Measurements from ENCODE around the gene ASIC3.

Gene ASIC3

DNA sequence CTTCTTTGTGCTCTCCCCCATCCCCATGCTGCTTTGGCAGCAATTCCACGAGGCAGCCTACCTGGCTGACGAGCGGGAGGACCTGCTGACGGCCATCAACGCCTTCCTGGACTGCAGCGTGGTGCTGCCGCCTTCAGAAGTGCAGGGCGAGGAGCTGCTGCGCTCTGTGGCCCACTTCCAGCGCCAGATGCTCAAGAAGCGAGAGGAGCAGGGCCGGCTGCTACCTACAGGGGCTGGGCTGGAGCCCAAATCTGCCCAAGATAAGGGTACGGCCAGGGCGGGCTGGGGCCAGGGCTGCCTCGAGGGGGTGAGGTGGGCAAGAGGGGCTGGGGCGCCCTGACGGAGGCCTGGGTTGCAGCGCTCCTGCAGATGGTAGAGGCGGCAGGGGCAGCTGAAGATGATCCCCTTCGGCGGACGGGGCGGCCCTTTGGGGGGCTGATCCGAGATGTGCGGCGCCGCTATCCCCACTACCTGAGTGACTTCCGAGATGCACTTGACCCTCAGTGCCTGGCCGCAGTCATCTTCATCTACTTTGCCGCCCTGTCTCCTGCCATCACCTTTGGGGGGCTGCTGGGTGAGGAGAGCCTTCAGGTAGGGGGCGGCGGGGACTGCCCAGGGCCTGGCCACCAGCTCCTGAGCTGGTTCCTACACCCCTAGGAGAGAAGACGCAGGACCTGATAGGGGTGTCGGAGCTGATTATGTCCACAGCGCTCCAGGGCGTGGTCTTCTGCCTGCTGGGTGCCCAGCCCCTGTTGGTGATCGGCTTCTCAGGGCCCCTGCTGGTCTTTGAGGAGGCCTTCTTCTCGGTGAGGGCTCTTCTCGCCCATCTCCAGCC lies 22.9 kb downstream of the ASIC3 start:
- DNase-seq = no peak

DNA sequence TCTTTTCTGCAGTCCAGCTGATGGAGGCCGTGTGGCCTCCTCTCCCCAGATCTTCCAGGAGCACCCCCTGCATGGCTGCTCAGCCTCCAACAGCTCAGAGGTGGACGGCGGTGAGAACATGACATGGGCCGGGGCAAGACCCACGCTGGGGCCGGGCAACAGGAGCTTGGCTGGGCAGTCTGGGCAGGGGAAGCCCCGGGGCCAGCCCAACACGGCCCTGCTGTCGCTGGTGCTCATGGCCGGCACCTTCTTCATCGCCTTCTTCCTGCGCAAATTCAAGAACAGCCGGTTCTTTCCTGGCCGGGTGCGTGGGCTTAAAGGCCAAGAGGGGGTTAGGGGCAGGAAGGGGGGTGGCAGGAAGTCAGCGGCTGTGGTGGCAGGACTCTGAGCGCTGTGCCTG lies 25.7 kb downstream of the ASIC3 start:
- no peak for DNase-seq

DNA sequence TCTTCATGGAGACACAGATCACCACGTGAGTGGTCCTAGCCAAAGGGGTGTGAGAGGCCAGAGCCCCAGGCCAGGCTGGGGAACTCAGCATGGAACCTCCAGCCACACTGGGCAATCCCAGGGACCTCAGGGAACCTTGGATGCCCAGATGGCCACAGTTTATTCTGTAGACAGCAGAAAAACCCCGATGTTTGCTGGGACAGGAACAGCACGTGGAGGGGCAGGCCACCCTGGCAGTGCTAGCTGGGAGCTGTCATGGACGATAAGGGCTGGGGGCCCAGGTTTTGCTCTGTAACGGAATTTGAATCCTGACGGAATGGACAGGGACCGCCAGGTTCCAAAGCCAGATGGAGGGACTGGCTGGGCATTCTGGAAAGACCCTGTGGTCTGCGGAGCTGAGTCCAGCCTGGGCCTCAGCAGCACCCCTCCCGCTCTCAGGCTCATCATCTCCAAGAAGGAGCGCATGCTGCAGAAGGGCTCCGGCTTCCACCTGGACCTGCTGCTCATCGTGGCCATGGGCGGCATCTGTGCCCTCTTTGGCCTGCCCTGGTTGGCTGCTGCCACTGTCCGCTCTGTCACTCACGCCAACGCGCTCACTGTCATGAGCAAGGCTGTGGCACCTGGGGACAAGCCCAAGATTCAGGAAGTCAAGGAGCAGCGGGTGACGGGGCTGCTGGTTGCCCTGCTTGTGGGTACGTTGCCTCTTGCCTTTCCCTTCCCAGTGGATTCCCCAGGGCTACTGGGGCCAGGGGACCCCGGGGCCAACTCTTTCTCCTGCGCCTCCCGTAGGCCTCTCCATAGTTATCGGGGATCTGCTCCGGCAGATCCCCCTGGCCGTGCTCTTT lies 26.7 kb downstream of the ASIC3 start:
- no peak for DNase-seq

DNA sequence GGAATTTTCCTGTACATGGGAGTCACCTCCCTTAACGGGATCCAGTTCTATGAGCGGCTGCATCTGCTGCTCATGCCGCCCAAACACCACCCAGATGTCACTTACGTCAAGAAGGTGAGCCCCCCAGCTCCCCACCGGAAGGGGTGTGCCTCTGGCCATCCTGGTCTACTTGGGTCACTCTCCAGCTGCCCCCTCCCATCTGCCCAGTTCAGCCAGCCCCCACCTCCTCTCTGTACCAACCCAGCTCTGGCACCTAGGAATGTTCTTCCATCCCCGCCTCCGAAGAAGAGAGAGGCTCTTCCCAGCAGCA lies 27.3 kb downstream of the ASIC3 start:
- no peak for DNase-seq

DNA sequence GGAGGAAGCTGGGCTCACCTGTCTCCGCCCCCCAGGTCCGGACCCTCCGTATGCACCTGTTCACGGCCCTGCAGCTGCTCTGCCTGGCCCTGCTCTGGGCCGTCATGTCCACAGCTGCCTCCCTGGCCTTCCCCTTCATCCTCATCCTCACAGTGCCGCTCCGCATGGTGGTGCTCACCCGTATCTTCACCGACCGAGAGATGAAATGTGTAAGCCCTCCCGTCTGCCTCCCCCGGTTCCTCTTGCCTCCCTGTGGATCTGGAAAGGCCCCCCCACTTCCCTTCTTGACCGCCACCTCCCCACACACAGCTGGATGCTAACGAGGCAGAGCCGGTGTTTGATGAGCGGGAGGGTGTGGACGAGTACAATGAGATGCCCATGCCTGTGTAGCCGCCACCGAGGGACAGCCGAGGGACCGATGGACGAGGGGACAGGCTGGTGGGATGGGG lies 27.7 kb downstream of the ASIC3 start:
- DNase-seq = no peak

DNA sequence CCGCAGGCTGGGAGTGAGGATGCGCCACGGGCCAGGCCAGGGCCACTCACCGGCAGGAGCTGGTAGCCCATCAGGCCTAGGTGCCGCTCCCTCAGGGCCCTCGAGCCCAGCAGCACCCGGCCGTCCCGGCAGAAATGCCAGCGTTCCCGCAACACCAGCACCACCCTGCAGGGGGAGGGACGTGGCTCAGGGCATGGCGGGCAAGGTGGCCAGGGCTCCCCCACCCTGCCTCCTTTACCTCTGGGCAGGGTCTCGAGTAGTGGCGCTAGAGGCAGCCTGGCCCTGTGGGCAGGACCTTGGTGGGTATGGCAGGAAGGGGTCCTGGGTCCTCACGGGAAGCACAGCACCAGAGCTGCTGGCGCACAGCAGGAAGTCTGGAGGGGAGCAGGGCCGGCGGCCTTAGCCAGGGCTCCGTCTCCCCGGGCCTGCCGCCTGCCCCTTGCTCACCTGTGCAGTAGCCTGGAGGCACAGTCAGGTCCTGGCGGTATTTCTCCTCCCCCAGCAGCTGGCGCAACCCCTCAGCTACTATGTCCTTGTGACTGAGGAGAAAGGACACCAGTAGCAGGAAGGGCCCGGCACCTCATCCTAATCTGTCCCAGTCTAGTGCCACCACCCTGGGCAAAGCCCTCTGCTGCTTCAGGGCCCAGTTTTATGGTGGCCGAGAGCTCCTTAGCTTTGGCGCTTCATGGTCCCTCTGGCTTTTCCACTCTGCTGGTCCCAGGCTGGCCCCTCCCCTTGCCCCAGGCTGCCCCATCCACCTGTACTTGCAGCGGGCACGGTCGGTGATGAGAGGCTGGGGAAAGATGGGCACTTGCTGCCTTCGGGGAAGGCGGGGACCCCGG lies 28.8 kb downstream of the ASIC3 start:
- DNase-seq = peak in 1 of 2 donors; percentile 16

DNA sequence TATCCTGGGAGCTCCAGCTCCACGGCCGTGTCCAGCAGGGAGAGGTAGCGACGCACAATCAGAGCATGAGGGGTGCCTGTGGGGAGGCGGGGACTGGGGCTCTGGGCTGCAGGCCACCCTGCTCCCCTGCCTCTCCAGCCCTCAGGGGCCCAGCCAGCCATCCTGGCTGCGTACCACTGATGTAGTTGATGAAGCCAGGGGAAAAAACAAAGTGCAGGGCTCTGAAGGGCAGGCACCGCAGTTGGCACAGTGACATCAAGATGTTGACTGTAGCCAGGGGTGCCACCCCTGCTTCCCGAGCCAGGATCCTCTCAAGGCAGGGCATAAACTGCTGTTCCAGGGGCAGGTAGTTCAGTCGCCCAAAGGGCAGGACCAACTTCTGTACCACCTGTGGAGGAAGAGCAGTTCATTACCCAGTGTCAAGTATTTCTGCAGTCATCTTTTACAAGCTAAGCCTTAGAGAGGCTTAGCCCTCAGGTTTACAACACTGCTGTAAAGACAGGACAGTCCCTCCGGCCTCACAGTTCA lies 29.4 kb downstream of the ASIC3 start:
- no peak for DNase-seq

DNA sequence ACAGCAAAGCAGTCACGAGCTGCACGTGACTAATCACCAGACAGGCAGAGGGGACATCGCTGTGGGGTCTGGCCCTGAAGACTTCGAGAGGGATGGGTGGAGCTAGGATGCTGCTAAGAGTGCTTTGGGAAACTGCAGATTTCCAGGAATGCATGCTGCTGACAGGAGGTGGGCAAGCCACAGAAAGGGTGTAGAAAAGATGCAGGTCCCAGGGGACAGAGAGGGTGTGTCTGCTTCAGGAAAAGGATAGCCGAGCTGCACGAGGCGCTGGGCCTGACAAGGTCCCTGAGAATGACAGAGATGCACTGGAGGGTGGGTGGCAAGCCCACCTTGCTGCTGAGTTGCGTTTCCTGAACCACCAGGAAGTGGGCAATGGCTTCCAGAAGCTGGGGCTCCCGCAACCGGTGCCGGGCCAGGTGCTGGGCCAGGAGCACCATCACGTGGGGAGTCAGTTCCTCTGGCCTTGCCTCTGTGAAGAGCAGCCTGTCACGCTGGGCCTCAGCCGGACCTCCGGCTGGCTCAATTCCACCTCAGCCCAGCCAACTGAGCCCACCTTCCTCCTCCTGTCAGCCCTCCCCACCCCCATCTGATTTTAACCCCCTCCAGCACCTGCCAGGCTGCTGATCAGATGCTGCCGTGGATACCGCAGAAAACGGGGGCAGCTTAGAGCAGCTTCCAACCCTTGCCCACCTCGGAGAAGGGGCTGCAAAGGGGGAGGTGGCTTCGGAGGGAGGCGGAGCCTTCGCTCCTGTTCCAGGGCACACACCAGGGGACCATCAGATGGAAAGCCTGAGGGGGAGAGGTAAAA lies 30.1 kb downstream of the ASIC3 start:
- DNase-seq = no peak

DNA sequence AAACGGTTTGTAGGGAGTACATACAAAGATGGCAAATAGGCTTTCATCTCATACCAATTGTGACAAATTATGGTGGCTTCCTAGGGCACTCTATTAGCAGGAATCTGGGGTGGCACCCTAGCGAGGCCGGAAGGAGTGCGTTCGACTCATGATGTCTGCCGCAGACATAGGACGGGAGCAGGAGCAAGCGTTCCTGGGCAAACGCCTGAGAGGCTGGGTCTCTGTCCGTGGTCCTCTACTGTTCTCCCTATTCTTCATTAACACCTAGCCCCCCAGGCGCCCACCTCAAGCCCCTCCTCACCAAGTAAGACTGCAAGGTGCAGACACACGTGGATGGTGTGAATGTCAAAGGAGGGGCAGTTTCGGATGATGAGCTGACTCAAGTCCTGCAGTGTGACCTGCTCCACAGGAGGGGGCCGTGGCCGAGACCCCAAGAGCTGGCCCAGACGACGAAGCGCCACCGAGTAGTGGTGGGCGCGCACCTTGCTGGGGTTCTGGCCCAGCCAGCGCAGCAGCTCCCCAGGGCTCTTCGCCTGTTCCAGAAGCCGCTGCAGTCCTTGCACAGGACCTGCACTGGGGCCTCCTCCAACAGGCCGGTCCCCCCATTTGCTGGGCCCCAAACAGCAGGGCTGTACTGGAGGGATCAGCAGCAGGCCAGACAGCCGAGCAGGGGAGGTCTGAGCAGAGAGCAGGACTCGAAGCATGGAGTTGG lies 31.0 kb downstream of the ASIC3 start:
- no peak for DNase-seq

DNA sequence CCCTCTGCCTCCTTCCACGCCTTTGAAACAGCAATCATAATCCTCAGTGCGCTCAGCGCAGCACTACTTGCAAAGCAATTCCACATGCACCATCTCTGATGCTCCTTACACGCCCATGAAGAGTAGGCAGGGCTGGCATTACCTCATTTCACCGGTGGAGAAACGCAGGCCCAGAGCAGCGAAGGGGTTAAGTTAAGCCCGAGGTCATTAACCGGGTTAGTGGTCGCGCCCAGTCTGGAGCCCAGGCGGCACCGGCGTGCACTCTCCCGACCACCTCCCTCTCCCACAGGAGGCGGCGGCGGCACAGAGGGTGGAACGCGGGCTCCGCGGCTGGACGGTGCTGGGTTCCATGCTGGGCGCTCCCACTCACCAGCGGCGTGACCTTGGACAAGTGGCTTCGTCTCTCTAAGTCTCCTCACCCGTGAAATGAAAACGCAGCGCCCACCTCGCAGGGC lies 31.8 kb downstream of the ASIC3 start:
- peak; percentile 19 to 32 for DNase-seq

DNA sequence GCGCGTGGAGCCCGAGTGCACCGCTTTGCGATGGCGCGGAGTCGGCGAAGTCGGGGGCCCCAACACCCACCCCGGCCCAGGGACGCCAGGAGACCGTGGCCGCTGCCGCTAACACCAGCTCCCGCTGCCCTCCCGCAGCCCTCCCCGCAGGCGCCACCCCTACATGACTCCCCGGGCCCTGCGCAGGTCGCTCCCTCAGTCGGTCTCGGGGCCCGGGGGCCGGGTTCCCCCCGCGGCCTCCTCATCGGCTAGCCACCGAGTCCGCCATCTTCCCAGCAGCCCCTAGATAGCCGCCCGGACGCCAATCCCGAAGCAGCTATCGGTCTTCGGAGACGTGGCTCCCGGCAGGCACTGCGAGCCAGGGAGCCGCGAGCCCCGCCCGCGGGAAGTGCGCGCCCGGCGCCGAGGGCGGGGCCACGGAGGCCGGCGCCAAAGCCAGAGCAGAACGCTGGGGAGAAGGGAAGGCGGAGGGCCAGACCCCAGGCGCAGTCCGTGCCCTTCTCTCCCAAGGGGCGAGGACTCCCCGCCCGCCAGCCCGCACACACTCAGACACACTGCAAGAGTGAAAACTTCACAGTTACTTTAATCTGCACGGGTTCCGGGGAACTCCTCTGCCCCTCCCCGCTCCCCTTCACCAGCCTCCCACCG lies 32.3 kb downstream of the ASIC3 start, which contains the start of gene FASTK:
FASTK (minus strand) TSS at position 288 of the 648 bp plus-strand sequence; CDS start at position 245, 43 bp downstream.
- peak; percentile 90 to 95 for DNase-seq

DNA sequence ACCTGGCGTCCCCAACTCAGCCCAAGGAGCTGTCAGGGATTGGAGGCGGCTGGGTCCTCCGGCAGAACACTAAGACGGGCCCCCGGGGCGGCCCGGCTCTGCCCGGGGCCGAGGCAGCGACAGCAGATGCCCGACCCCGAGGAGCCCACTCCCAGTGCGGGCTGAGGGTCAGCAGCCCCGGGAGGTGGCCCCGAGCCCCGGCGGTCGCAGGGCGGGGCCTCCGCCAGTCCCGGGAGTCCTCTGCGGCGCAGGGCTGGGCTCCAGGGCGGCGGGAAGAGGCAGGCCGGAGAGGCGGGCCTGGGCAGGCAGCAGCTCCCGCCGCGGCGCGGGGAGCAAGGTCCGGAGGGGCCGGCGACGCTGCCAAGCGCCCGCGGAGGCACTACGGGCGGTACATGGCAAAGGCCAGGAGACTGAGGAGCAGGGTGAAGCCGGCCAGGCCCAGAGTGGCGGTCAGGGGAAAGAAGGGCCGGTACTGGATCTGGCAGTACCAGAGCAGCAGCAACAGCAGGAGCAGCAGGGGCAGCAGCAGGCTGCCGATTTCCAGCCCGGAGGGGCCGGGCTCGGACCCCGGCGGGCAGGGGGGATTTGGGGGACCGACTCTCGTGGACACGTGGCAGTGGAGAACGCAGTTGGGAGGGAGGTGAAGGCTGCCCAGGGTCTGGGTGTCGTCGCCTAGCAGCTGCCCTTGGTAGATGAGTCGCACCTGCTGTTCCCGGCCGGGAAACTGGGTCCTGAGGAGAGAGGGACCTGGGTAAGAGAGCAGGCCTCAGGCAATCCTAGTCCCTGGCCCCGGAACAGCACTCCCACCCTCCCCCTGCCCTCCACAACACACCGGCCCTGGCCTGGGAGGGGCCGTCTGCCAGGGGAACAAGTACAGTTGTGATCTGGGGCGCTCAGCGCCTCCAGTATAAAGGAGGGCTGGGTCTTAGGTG lies 33.1 kb downstream of the ASIC3 start:
- DNase-seq = no peak

DNA sequence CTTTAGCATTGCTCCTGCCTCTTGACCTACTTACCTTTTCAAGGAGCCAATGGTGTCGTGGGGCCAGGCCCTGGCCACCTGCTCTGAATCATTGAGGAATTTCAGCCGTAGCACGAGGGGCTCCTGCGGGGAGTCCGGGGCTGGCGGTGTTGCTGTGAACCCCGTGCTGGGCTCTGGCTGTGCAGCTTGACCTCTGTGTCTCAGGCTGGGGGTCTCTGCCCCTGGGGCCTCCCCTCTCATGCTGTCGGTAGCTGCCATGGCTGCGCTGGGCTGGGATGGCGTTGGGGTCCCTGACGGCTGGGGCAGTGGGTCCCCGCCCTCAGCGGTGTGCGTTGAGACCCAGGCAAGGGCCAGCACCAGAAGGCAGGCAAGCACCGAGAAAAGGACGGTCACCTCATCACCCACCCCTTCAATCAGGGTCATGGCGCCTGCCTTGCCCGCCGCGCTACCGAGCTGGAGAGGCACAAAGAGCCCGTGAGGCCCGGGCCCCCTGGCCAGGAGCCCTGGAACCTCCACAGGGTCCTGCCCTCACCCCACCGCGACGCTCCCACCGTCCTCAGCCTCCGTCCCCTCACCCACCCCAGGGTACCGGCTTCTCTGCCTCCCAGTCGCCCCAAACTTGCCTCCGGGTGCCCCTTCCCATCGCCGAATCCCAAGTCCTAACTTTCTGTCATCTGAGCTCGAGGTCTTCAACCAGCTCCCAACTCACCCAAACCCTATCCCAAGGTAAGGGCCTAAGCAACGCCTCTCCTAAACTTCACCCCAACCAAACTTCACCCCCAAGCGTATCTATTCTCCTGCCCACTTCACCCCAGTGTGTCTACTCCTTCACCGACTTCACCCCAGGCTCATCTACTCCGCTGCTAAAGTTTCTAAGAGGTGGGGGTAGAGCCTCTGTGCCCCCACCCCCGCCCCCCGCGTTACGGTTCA lies 34.1 kb downstream of the ASIC3 start:
- no peak for DNase-seq

DNA sequence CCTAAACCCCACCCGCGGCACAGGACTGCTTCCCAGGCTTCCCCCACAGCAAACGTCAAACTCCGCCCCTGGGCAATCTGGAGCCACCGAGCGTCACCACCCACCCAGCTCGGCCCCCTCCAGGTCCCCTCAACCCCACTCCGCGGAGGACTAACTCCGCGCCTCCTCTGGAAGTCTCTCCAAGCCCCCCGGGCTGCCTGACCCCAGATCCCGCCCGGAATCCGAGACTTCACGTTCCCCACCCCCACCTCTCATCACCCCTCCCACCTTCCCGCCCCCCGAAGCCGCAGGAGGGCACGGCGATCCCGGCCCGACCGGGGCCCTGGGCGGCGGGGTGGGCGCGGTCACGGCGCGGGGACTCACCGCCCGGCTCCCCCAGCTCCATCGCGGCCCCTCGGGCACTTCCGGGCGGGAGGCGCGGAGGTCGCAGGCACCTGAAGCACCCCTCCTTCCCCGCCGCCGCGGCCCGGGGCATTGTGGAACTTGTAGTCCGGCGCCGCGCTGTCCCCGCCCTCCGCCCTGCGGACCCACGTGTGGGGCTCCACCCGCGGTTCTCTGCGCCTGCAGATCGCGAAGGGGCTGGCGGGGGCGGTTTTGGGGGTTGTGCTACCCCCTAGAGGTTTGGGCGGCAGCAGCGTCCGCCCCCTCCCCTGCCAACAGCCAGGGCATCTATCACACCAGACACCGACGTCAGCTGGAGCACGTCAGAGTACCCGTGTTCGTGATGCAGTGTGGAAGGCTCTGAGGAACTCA lies 34.9 kb downstream of the ASIC3 start, which contains the start of gene TMUB1:
TMUB1 (minus strand) TSS at position 423 of the 753 bp plus-strand sequence. CDS start 930 bp downstream, outside the sequence.
- DNase-seq = peak; percentile 51 to 75

DNA sequence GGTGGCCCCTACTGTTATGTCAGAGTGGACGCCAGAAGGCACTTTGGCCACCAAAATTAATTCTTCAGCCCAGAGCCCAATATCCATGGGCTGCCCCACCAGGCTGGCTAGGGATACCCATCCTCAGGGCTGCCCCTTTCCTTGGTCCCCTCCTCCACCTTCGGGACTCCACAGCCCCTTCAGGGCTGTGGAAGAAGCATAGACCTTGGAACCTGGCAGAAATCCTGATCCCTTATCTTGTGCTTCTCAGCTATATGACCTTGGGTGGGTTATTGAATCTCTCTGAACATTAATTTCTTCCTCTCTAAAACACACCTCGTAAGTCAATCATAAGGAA lies 35.5 kb downstream of the ASIC3 start:
- no peak for DNase-seq

DNA sequence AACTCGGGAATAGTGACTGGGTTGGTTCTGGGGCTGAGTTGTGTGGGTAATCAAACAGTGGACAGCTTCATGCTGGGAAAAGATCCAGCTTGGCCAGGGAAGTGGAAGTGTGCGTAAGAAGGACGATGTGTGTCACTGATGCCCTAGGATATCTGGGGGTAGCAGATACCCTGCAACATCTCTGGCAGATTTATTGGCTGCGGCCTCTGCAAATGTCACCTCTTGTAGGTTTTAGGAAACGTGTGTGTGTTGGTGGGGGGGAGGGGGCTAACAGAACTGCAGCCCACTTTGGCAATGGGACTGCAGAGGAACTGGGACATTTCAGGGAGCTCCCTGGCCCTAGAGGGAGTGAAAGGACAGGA lies 37.0 kb downstream of the ASIC3 start:
- peak in 1 of 2 donors; percentile 7 for DNase-seq
